ENCODE data around the gene CHST15.

DNA sequence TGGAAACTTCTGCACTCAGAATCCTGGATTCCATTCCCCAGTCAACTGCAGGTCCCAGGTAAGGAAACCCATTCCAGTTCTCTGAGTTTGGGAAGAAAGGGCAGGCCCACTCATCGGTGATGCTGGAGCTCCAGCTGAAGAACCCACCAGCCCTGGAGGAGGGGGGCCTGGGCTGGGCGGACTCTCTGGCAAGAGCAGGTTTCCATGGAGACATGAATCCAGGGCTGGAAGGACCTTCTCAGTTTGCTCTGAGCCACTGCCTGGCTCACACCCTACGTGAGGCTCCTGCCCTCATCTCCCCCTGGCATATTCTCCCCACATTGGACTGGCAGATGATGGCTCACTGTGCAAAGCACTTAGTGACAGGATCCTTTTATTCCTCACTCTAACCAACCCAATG lies 128.4 kb downstream of the CHST15 start:
- TF ChIP-seq, protein P1, sequence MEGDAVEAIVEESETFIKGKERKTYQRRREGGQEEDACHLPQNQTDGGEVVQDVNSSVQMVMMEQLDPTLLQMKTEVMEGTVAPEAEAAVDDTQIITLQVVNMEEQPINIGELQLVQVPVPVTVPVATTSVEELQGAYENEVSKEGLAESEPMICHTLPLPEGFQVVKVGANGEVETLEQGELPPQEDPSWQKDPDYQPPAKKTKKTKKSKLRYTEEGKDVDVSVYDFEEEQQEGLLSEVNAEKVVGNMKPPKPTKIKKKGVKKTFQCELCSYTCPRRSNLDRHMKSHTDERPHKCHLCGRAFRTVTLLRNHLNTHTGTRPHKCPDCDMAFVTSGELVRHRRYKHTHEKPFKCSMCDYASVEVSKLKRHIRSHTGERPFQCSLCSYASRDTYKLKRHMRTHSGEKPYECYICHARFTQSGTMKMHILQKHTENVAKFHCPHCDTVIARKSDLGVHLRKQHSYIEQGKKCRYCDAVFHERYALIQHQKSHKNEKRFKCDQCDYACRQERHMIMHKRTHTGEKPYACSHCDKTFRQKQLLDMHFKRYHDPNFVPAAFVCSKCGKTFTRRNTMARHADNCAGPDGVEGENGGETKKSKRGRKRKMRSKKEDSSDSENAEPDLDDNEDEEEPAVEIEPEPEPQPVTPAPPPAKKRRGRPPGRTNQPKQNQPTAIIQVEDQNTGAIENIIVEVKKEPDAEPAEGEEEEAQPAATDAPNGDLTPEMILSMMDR (conservative IDR thresholded peaks at IDR 0.05; ENCODE audit: low read length): no peak
- TF ChIP-seq EZH2phosphoT487 (IDR thresholded peaks at IDR 0.05; ENCODE audit: borderline replicate concordance, low read depth, low read length): no peak
